ENCODE data around the gene WDR91. TPM values are rescaled to one million over a fixed set of nuclear protein-coding genes. Genes with fewer than 3 reads are reported as not detected.
A peak's percentile ranks its signal among the peaks of the same experiment; 100 is the strongest.

Gene WDR91
- 1 to 10 TPM; 2.1 to 5.8 (median 3.2) TPM for polyA plus RNA-seq

DNA sequence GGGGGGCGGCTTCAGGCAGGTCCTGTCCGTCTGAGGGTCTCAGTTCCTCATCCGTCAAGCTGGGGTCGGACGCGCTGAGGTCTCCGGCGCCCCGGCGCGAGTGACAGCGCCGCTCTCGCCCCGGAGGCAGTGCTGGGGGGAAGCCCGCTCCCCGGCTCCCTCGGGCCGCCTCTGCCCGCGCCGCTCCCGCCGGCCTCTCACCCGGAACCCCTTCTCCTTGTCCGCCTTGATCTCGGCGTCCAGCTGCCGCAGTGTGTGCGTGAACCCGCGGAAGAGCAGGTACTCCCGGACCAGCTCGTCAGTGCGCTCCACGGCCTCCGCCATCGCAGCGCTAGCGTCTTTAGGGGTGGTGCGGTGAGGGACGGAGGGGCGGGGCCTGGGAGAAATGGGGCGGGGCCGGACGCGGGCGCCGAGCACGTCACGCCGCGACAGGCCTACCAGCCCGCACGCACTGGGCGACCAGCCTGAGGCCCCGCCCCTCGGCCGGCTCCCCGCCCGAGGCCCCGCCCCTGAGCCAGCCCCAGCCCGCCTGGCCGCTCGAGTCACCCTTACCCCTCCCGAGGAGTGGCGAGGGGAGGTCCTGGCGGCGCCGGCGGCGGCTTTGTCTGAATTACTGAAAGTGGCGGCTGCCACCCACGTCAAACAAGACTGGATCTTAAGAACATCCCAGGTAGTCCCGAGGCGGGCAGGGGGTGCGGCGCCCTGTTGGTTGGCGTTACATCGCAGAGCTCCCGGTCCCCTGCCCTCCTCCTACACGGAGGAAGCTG is at the start of gene WDR91:
TSS of gene WDR91 (minus strand) at position 348 of the 767 bp plus-strand sequence. CDS start at position 324, 24 bp downstream.
- Mint-ChIP-seq H3K4me3 (peak within 1 kb of the TSS; percentile 92 to 97 (median 96)), H3K27ac (peak within 1 kb of the TSS; percentile 94 to 99 (median 96)), H3K4me1 (peaks cover 19 to 44% of the 10 kb centered on the region in 2 donors), H3K9me3 (no peaks in the 10 kb centered on the region), H3K27me3 (ENCODE audit: low read depth in 3 of 3) (peaks cover 4 to 5% (median 4%) of the 10 kb centered on the region in 3 donors), H3K36me3 (peaks cover 0 to 12% (median 1%) of the 10 kb centered on the region in 3 donors)
- peak; percentile 89 to 93 (median 92) for DNase-seq

DNA sequence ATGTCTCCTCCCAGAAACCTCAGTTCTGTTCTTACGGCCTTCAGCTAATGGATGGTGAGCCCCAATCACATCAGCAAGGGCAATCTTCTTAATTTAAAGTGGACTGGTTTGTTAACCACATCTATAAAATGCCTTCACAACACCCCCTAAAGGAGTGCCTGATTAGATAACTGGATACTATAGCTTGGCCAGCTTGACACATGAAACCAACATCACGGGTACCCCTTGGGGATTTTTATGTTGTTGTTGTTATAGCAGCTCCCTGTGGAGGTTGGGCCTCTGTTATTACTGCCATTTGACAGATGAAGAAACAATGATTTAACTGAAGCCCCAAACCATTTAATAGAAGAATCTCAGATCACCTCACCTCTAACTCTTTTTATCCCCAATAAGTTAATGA is 49.1 kb upstream of the WDR91 start:
- H3K9me3 Mint-ChIP-seq: peaks cover 0 to under 1% (median 0%) of the 10 kb centered on the region in 6 donors

DNA sequence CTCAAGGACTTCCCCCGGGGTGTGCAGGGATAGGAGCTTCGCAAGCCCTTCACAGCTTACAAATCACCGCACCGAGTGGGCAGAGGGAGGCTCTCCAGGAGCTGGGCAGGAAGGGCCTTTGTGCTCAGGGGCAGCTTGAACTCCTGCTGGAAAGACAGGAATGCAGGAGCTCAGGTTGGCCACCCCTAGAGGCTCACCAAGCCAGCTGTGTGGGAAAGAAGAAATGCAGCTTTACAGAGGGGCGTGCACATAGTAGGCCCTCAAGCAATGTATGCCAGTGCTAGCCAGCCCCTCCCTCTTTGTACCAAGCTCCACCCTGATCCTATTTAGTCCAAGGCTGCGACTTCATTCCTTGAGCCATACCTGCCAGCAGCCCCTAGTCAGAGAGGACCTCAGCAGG is 48.4 kb upstream of the WDR91 start:
- H3K4me3 Mint-ChIP-seq: no peak overlapping the region
- H3K27ac Mint-ChIP-seq: no peak overlapping the region
- DNase-seq: no peak
- H3K9me3 Mint-ChIP-seq: no peaks in the 10 kb centered on the region
- H3K27me3 Mint-ChIP-seq (ENCODE audit: low read depth in 3 of 3): peaks cover 0 to 2% (median 0%) of the 10 kb centered on the region in 3 donors
- no peaks in the 10 kb centered on the region for H3K36me3 Mint-ChIP-seq
- no peaks in the 10 kb centered on the region for H3K4me1 Mint-ChIP-seq

More for the DNA sequence above, 49.1 kb upstream of the WDR91 start:
- H3K36me3 Mint-ChIP-seq: no peaks in the 10 kb centered on the region
- H3K4me1 Mint-ChIP-seq: no peaks in the 10 kb centered on the region
- no peak for DNase-seq
- peaks cover 0 to 2% (median 0%) of the 10 kb centered on the region in 3 donors for H3K27me3 Mint-ChIP-seq (ENCODE audit: low read depth in 3 of 3)
- H3K27ac Mint-ChIP-seq: no peak overlapping the region
- no peak overlapping the region for H3K4me3 Mint-ChIP-seq

DNA sequence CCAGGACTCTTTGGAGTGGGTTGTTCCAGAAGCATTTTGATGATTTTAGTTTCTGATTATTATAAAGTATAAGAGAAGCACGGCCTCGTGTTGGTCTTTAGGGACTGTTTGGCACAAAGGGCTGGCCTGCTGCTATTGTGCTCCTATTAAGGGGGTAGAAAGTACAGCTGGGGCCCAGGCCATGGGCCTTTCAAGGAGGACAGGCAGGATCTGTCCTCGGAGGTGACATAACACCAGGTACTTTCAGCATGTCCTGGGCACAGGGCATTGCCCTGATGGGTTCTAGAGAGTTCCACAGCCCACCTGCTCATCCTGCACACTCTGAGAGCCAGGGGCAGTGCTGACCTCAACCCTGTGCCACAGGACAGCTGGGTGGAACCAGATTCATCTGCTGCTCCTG is 47.3 kb upstream of the WDR91 start:
- Mint-ChIP-seq H3K4me3 (no peak overlapping the region), H3K4me1 (no peaks in the 10 kb centered on the region), H3K27me3 (ENCODE audit: low read depth in 3 of 3) (peaks cover 0 to 2% (median 0%) of the 10 kb centered on the region in 3 donors), H3K36me3 (no peaks in the 10 kb centered on the region), H3K9me3 (no peaks in the 10 kb centered on the region), H3K27ac (no peak overlapping the region)
- DNase-seq: no peak

DNA sequence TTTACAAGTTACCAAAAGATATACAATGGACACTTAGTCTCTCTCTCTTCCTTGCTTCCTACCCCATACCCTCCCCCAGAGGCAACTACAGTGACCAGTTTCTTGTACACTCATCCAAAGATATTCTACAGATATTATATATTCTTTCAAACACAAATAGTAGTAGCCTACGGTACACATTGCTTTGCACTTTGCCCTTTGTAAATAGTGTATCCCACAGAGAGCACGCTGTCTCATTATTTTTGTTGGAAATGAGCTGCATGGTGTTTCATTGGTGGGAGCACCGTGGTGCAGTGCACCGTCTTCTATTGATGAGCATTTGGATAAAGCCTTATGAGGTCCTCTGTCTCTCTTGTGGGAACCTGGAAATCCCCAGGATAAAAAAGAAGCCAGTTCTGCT is 46.5 kb upstream of the WDR91 start:
- no peaks in the 10 kb centered on the region for H3K9me3 Mint-ChIP-seq
- H3K36me3 Mint-ChIP-seq: no peaks in the 10 kb centered on the region
- no peak overlapping the region for H3K27ac Mint-ChIP-seq
- no peak overlapping the region for H3K4me3 Mint-ChIP-seq
- no peak for DNase-seq
- peaks cover 0 to 2% (median 0%) of the 10 kb centered on the region in 3 donors for H3K27me3 Mint-ChIP-seq (ENCODE audit: low read depth in 3 of 3)
- no peaks in the 10 kb centered on the region for H3K4me1 Mint-ChIP-seq

DNA sequence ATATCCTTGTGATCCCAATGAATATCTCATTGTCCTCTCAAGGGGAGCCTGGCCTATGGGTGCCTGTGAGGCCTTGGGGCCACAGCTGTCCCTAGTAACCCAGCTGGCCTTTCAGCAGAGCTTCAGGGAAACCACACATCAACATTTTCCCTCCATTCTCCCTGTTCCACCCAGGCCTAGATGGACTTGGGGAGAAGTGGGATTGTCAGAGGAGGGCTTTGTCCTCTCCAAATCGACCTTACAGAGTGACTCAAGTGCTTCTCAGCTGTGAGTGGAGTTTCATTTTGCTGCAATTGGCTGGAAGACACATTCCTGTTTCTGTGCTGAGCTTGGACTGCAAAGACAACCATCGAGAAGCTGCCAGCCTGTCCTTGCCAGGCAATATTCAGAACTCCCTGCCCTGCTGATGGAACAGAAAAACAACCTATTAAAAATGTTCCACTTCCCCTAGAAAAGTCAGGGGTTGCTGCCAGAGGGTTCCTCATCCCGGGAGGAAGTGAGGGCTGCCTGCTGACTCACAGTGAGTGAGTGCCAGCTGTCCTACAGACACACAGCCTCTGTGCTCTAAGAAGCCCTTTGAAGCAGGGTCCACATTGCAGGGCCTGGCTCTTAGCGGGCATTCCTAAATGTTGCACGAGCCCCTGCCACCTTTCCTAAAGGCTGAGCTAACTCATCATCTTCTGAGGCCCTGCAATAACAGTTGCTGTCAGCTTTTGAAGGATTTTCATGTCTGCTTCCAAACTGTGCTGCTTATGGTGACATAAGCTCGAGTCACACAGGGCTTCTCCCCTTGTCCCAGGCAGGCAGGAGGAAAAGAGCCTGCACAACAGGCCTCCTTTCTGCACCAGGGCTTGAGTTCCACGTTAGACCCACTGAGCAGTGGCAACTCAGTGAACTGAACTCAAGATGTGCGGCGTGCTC is 42.8 kb upstream of the WDR91 start:
- no peaks in the 10 kb centered on the region for H3K9me3 Mint-ChIP-seq
- no peak overlapping the region for H3K27ac Mint-ChIP-seq
- no peaks in the 10 kb centered on the region for H3K4me1 Mint-ChIP-seq
- H3K4me3 Mint-ChIP-seq: no peak overlapping the region
- H3K36me3 Mint-ChIP-seq: no peaks in the 10 kb centered on the region
- no peak for DNase-seq
- H3K27me3 Mint-ChIP-seq (ENCODE audit: low read depth in 3 of 3): peaks cover 0 to 2% (median 1%) of the 10 kb centered on the region in 3 donors

DNA sequence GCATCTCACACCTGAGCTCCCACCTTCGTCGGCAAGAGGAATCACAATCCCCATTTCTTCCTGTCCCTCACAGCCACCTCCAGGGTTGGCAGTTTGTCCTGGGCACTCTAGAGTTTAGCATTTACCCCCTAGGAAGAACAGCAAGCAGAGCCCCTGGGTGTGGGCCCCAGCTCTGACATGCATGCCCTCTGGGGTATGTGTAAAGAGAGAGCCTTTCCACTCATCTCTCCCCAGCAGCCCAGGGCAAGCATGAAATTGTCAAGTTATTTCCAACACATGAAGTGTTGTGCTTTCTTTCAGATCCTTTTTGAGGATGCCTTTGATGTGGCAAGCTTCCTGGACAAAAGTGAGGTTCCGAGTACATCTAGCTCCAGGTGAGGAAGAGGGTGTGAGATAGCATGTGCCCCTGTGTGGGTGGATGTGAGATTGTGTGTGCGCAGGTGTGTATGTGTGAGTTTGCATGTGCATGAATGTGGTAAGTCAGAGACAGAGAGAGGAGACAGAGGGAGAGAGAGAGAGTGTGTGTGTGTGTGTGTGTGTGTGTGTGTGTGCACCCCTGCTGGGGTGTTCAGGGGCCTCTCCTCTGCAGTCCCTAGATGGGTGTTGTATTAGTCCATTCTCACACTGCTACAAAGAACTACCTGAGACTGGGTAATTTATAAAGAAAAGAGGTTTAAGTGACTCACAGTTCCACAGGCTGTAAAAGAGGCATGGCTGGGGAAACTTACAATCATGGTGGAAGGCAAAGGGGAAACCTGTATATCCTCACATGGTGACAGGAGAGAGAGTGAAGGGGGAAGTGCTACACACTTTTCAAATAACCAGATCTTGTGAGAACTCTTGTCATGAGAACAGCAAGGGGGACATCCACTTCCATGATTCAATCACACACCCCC is 40.4 kb upstream of the WDR91 start:
- no peaks in the 10 kb centered on the region for H3K4me1 Mint-ChIP-seq
- H3K27ac Mint-ChIP-seq: no peak overlapping the region
- no peak for DNase-seq
- H3K27me3 Mint-ChIP-seq (ENCODE audit: low read depth in 3 of 3): peaks cover 0 to 2% (median 1%) of the 10 kb centered on the region in 3 donors
- H3K4me3 Mint-ChIP-seq: no peak overlapping the region
- no peaks in the 10 kb centered on the region for H3K36me3 Mint-ChIP-seq
- H3K9me3 Mint-ChIP-seq: no peaks in the 10 kb centered on the region

DNA sequence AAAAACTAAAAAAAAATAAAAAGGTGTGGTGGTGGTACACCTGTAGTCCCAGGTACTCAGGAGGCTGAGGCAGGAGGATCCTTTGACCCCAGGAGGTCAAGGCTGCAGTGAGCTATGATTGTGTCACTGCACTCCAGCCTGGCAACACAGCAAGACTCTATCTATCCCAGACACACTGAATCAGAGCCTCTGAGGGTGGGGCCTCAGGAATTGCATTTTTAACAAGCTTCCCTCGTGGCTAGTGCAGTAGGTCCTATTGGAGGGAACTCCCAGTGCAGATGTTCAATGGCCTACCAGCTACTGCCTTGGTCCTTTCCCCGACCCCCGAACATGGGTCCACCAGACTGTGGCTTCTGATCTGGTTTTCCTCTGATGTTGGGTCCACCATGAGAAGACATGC is 37.2 kb upstream of the WDR91 start:
- Mint-ChIP-seq H3K9me3 (no peaks in the 10 kb centered on the region), H3K4me3 (no peak overlapping the region), H3K36me3 (no peaks in the 10 kb centered on the region), H3K4me1 (no peaks in the 10 kb centered on the region), H3K27ac (no peak overlapping the region), H3K27me3 (ENCODE audit: low read depth in 3 of 3) (peaks cover 0 to 2% (median 1%) of the 10 kb centered on the region in 3 donors)
- DNase-seq: no peak

DNA sequence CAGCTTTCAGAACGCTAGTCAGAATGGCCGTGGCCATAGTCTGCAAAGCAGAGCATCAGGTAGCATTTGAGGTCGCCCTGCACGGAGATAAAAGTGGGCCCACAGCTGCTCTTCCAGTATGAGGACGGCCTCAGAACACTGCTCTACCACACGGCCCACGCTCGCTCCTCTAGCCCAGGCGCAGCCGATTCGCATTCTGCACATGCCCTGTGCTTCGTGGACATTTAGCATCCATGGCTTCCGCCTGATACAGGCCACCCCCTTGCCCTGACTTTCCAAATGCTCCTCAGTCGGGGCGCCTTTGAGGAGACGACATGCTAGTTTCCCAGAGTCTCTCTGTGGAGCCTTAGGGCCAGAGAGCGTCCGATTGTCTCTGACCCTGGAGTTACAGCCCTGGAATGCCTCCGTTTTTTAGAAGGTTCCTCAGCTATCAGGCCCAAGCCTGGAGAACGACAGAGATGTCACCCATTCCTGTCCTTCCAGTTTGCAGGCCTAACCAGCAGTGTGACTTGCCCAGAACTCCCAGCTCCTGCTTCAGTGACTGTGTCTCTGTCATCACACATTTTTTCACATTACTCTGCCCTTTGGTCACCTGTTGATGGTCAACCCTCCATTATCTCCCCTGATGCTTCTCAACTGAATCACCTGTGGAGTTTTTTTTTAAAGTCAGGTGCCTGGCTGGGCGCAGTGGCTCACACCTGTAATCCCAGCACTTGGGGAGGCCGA is 36.6 kb upstream of the WDR91 start:
- Mint-ChIP-seq H3K27me3 (ENCODE audit: low read depth in 3 of 3) (peaks cover 0 to 2% (median 1%) of the 10 kb centered on the region in 3 donors), H3K36me3 (no peaks in the 10 kb centered on the region), H3K27ac (no peak overlapping the region), H3K4me3 (no peak overlapping the region), H3K4me1 (no peaks in the 10 kb centered on the region), H3K9me3 (no peaks in the 10 kb centered on the region)
- no peak for DNase-seq

DNA sequence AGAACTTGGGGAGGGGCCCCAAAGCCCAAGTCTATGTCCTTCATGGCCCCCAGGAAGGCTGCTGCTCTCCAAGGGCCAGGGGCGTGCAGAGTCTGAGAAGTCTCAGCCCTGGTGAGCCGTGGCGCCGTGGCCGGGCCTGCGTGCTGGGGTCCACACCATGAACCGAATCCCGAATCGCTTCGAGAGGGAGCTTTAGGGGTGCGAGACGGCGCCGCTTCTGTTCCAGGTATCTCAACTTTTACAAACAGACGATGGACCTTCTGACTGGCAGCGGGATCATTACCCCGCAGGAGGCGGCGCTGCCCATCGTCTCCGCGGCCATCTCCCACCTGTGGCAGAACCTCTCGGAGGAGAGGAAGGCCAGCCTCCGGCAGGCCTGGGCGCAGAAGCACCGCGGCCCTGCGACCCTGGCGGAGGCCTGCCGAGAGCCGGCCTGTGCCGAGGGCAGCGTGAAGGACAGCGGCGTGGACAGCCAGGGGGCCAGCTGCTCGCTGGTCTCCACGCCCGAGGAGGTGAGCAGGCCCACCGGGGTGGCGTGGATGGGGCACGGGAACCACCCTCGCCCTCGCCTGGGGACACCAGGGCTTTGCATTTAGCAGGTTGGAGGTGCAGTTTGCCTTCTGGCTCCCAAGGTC is 35.0 kb upstream of the WDR91 start:
- no peaks in the 10 kb centered on the region for H3K4me1 Mint-ChIP-seq
- no peaks in the 10 kb centered on the region for H3K9me3 Mint-ChIP-seq
- no peak for DNase-seq
- H3K36me3 Mint-ChIP-seq: no peaks in the 10 kb centered on the region
- H3K27me3 Mint-ChIP-seq (ENCODE audit: low read depth in 3 of 3): peaks cover 0 to 1% (median 0%) of the 10 kb centered on the region in 3 donors
- no peak overlapping the region for H3K4me3 Mint-ChIP-seq
- no peak overlapping the region for H3K27ac Mint-ChIP-seq

DNA sequence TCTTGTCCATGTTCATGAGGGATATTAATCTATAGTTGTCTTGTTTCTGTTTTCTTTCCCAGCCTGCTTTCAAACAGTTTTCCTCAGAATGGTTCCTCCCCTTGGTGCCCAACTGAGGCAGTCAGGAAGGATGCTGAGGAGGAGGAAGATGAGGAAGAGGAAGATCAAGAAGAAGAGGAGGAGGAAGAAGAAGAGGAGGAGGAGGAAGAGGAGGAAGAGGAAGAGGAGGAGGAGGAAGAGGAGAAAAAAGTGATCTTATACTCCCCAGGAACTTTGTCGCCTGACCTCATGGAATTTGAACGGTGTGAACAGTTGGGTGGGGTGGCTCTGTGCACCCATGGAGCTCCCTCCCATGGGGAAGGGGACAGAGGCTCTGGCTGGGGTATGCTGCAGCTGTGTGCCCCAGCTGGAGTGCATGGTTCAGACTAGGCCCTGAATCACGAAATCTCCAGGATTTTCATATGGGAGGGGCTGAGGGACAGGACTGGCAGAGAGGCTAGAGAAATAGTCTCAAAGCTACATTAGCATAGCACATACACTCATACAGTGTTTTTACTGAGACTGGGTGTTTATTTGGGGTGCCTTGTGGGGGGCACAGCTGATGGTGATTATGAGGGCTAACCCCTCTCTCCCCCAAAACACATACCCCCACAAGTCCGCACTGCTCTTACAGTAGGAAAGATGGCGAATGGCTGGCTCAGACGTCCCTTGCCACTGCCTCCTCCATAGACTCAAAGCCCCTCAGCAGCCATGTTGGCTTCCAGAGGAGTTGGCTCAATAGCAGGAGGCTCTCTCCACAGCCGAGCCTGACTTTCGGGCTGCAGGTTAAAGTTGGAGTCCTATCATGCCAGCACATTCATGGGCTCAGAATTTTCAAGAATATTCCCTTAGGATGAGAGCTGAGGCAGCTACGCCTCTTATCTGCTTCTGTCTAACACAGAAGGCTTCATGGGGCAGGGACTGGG is 34.2 kb upstream of the WDR91 start:
- Mint-ChIP-seq H3K4me1 (no peaks in the 10 kb centered on the region), H3K27ac (no peak overlapping the region), H3K36me3 (no peaks in the 10 kb centered on the region), H3K9me3 (no peaks in the 10 kb centered on the region), H3K27me3 (ENCODE audit: low read depth in 3 of 3) (peaks cover 0 to 4% (median 0%) of the 10 kb centered on the region in 3 donors), H3K4me3 (no peak overlapping the region)
- DNase-seq: no peak
